GM23338 (cell line): ENCODE results near the gene MAGI1. TPM values are rescaled to one million over a fixed set of nuclear protein-coding genes. Genes with fewer than 3 reads are reported as not detected.
A peak's percentile ranks its signal among the peaks of the same experiment; 100 is the strongest.

Experiments used
- ATAC-seq: fragments of 200-7000 bp; cut with Tn5 transposase; 3 replicates; pipeline ENCODE4 v1.9.1; 2020
- DNase-seq: peaks from one replicate; pipeline ENCODE4 v3.0.0-alpha.2; 2015; ENCODE audit warnings: low spot score
- H2AFZ ChIP-seq: fragments of 200-600 bp; sonication (generic); 2 replicates; pipeline ENCODE4 v1.8.0; 2016; ENCODE audit warnings: antibody characterized with exemption, mild to moderate bottlenecking, moderate library complexity
- H3F3A ChIP-seq: fragments of 200-600 bp; sonication (generic); replicated peaks from 2 replicates; pipeline ENCODE4 v1.8.0; 2017; ENCODE audit warnings: antibody characterized with exemption, mixed run types, low read depth
- H3K27ac ChIP-seq: fragments of 200-600 bp; sonication (generic); 2 replicates; pipeline ENCODE4 v1.6.1; 2016; ENCODE audit warnings: low read depth
- H3K27me3 ChIP-seq: fragments of 200-600 bp; sonication (generic); 2 replicates; pipeline ENCODE4 v1.8.0; 2016; ENCODE audit warnings: mild to moderate bottlenecking, mixed run types, moderate library complexity; ENCODE audit not compliant: insufficient read depth
- H3K36me3 ChIP-seq: fragments of 200-600 bp; sonication (generic); 2 replicates; pipeline ENCODE4 v1.8.0; 2016; ENCODE audit warnings: mild to moderate bottlenecking; ENCODE audit not compliant: insufficient read depth
- H3K4me1 ChIP-seq: fragments of 200-600 bp; sonication (generic); 2 replicates; pipeline ENCODE4 v1.8.0; 2016; ENCODE audit warnings: mild to moderate bottlenecking, moderate library complexity; ENCODE audit not compliant: insufficient read depth
- H3K4me2 ChIP-seq: fragments of 200-600 bp; sonication (generic); 2 replicates; pipeline ENCODE4 v1.7.1; 2017; ENCODE audit warnings: mixed run types
- H3K4me3 ChIP-seq: fragments of 200-600 bp; sonication (generic); 2 replicates; pipeline ENCODE4 v1.6.1; 2016; ENCODE audit warnings: mixed run types
- H3K79me2 ChIP-seq: fragments of 200-600 bp; sonication (generic); replicated peaks from 2 replicates; pipeline ENCODE4 v1.8.0; 2017; ENCODE audit warnings: mild to moderate bottlenecking; ENCODE audit not compliant: insufficient read depth
- H3K9me2 ChIP-seq: fragments of 200-600 bp; sonication (generic); 2 replicates; pipeline ENCODE4 v1.8.0; 2017; ENCODE audit not compliant: insufficient read depth
- H4K20me1 ChIP-seq: fragments of 200-600 bp; sonication (generic); replicated peaks from 2 replicates; pipeline ENCODE4 v1.8.0; 2017; ENCODE audit warnings: mild to moderate bottlenecking; ENCODE audit not compliant: insufficient read depth
- H3K27ac Mint-ChIP-seq: 2 replicates; pipeline ENCODE4 v1.8.0; 2020; ENCODE audit warnings: inconsistent platforms, mild to moderate bottlenecking, moderate library complexity, mixed read lengths
- H3K27me3 Mint-ChIP-seq: 3 replicates; pipeline ENCODE4 v1.8.0; 2022; ENCODE audit warnings: low read depth, mild to moderate bottlenecking, moderate library complexity, mixed read lengths, inconsistent platforms; ENCODE audit not compliant: insufficient read depth, poor library complexity
- H3K36me3 Mint-ChIP-seq: 3 replicates; pipeline ENCODE4 v1.8.0; 2021; ENCODE audit warnings: low read depth, mild to moderate bottlenecking, inconsistent platforms, moderate library complexity, mixed read lengths
- H3K4me1 Mint-ChIP-seq: 3 replicates; pipeline ENCODE4 v1.8.0; 2020; ENCODE audit warnings: mild to moderate bottlenecking, inconsistent platforms, mixed read lengths
- H3K4me3 Mint-ChIP-seq: 3 replicates; pipeline ENCODE4 v1.8.0; 2021; ENCODE audit warnings: moderate library complexity, mild to moderate bottlenecking, inconsistent platforms, mixed read lengths
- H3K9me3 Mint-ChIP-seq: 3 replicates; pipeline ENCODE4 v1.8.0; 2020; ENCODE audit warnings: moderate library complexity, mild to moderate bottlenecking, inconsistent platforms, mixed read lengths
- CREB1 ChIP-seq: fragments of 250-450 bp; sonication (Bioruptor Pico); IDR thresholded peaks from 2 replicates; pipeline ENCODE4 v1.5.0; 2020; ENCODE audit warnings: low read depth, mild to moderate bottlenecking, moderate library complexity
- CTCF ChIP-seq, 2 experiments: fragments of 200-600 bp in 1 of 2; sonication (generic) in 1 of 2; conservative IDR thresholded peaks; 2 replicates each; pipeline versions ENCODE4 v1.5.1 to v1.6.1; 2016 to 2017; ENCODE audit warnings: antibody characterized with exemption in 2 of 2, low read depth in 2 of 2, mild to moderate bottlenecking in 2 of 2, moderate library complexity in 1 of 2
- ETS1 ChIP-seq: IDR thresholded peaks from 2 replicates; pipeline ENCODE4 v1.6.1; 2016; ENCODE audit warnings: antibody characterized with exemption
- EZH2 ChIP-seq: fragments of 200-600 bp; sonication (generic); IDR thresholded peaks from one replicate; pipeline ENCODE4 v1.8.0; 2017; ENCODE audit warnings: antibody characterized with exemption, mild to moderate bottlenecking, low read depth; ENCODE audit not compliant: unreplicated experiment
- EZH2phosphoT487 ChIP-seq: fragments of 200-600 bp; sonication (generic); IDR thresholded peaks from one replicate; pipeline ENCODE4 v1.8.1; 2018; ENCODE audit warnings: antibody characterized with exemption; ENCODE audit not compliant: unreplicated experiment
- NANOG ChIP-seq: IDR thresholded peaks from 2 replicates; pipeline ENCODE4 v1.6.1; 2016; ENCODE audit warnings: antibody characterized with exemption, borderline replicate concordance
- REST ChIP-seq: IDR thresholded peaks from one replicate; pipeline ENCODE4 v1.6.1; 2018; ENCODE audit warnings: antibody characterized with exemption; ENCODE audit not compliant: unreplicated experiment
- ZNF114 ChIP-seq: fragments of 250-450 bp; sonication (Bioruptor Pico); IDR thresholded peaks from 2 replicates; pipeline ENCODE4 v1.5.0; 2020; ENCODE audit warnings: mild to moderate bottlenecking, moderate library complexity
- ZNF331 ChIP-seq: fragments of 250-450 bp; sonication (Bioruptor Pico); IDR thresholded peaks from 2 replicates; pipeline ENCODE4 v1.5.0; 2020; ENCODE audit warnings: low read depth, mild to moderate bottlenecking, moderate library complexity
- polyA plus RNA-seq: library from polyadenylated mRNA; unstranded; fragments of >200 nt; fragmentation: Nextera tagmentation; extraction: Ambion mirVana; gene quantifications from 2 replicates; pipeline ENCODE4 v1.2.1, GENCODE V29; 2016
- total RNA-seq: library from RNA; depleted of rRNA; stranded (reverse); fragments of >200 nt; shearing (Covaris generic); gene quantifications from 2 replicates; pipeline ENCODE4 v1.2.3, GENCODE V29; 2014

Gene MAGI1
- total and polyA plus RNA-seq, 2 experiments from 2014 or later: 27.4 to 71.2 TPM

- TF ChIP-seq CTCF (conservative IDR thresholded peaks at IDR 0.05; ENCODE audit: low read depth in 2 of 2): no peak
- no peak for TF ChIP-seq EZH2phosphoT487
- no peak for TF ChIP-seq REST
These were observed 142.4 kb downstream of the MAGI1 start (continued) for GRCh38 chr3:65896321-65896720.

- Histone ChIP-seq H3K27me3 (no peaks in the 10 kb centered on the region), H2AFZ (no peak overlapping the region), H3F3A (no peaks in the 10 kb centered on the region), H3K79me2 (peaks cover 90% of the 10 kb centered on the region), H4K20me1 (no peaks in the 10 kb centered on the region), H3K27ac (no peak overlapping the region), H3K4me2 (peak overlapping the region; percentile 49), H3K4me3 (no peak overlapping the region), H3K9me2 (no peaks in the 10 kb centered on the region), H3K36me3 (no peaks in the 10 kb centered on the region), H3K4me1 (peaks cover 49% of the 10 kb centered on the region)
- H3K36me3 Mint-ChIP-seq: no peaks in the 10 kb centered on the region
- H3K4me1 Mint-ChIP-seq: peaks cover 42% of the 10 kb centered on the region
- H3K9me3 Mint-ChIP-seq: no peaks in the 10 kb centered on the region
- no peak overlapping the region for H3K4me3 Mint-ChIP-seq
- DNase-seq (no peak), ATAC-seq (no peak)
- H3K27ac Mint-ChIP-seq: no peak overlapping the region
- peaks cover 2% of the 10 kb centered on the region for H3K27me3 Mint-ChIP-seq
- TF ChIP-seq CTCF (conservative IDR thresholded peaks at IDR 0.05; ENCODE audit: low read depth in 2 of 2): no peak
- no peak for TF ChIP-seq ETS1
- TF ChIP-seq ZNF114 (CRISPR knock-in tag): no peak
- no peak for TF ChIP-seq ZNF331 (CRISPR knock-in tag)
- TF ChIP-seq REST: no peak
- no peak for TF ChIP-seq EZH2
- no peak for TF ChIP-seq NANOG
- TF ChIP-seq CREB1: no peak
These were observed 143.9 kb downstream of the MAGI1 start for GRCh38 chr3:65894679-65895453.
